Measurements from ENCODE around the gene PLEKHA6. TPM values are rescaled to one million over a fixed set of nuclear protein-coding genes. Genes with fewer than 3 reads are reported as not detected.

Gene PLEKHA6
- total and polyA plus RNA-seq, 2 experiments from 2014 or later, result 2.8 to 6.2 TPM

DNA sequence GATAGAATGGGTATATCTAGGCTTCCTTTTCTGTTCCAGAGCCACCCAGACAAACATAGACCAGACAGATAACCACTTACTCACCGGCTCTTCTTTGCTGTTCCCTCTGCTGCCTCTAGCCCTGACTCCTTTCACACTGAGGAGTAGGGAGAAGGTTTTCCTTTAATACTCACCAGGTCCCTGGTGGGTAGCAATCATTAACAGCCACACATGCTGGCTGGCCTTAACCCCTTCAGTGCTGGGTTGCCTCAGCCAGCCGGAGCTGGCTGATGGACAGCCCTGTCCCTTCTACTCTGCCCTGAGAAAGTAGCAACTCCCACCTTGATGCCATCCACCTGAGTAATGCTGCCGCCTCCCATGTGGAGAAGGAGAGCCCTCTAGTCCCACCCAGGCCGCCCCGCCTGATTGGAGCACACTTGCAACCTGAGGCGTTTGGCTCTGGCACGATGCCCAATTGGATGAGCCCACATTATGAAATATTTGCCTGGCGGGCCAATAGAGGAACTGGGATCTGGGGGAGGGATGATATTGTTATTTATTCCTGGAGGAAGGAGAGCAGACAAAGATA is 71.6 kb downstream of the PLEKHA6 start:
- peak overlapping the region; percentile 68; the same call in 1 of the 2 replicates for H3K27ac ChIP-seq (ENCODE audit: low read depth)
- H3K27ac Mint-ChIP-seq, result peak overlapping the region; percentile 49; the same call in 1 of the 2 replicates
- peaks cover 15% of the 10 kb centered on the region for H3K27me3 Mint-ChIP-seq (ENCODE audit: insufficient read depth, low read depth, poor library complexity)
- H3K36me3 ChIP-seq (ENCODE audit: insufficient read depth), result no peaks in the 10 kb centered on the region
- TF ChIP-seq EZH2phosphoT487 (IDR thresholded peaks at IDR 0.05; ENCODE audit: unreplicated experiment), result no peak
- TF ChIP-seq, protein P1, sequence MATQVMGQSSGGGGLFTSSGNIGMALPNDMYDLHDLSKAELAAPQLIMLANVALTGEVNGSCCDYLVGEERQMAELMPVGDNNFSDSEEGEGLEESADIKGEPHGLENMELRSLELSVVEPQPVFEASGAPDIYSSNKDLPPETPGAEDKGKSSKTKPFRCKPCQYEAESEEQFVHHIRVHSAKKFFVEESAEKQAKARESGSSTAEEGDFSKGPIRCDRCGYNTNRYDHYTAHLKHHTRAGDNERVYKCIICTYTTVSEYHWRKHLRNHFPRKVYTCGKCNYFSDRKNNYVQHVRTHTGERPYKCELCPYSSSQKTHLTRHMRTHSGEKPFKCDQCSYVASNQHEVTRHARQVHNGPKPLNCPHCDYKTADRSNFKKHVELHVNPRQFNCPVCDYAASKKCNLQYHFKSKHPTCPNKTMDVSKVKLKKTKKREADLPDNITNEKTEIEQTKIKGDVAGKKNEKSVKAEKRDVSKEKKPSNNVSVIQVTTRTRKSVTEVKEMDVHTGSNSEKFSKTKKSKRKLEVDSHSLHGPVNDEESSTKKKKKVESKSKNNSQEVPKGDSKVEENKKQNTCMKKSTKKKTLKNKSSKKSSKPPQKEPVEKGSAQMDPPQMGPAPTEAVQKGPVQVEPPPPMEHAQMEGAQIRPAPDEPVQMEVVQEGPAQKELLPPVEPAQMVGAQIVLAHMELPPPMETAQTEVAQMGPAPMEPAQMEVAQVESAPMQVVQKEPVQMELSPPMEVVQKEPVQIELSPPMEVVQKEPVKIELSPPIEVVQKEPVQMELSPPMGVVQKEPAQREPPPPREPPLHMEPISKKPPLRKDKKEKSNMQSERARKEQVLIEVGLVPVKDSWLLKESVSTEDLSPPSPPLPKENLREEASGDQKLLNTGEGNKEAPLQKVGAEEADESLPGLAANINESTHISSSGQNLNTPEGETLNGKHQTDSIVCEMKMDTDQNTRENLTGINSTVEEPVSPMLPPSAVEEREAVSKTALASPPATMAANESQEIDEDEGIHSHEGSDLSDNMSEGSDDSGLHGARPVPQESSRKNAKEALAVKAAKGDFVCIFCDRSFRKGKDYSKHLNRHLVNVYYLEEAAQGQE (IDR thresholded peaks at IDR 0.05; ENCODE audit: unreplicated experiment), result no peak
- TF ChIP-seq STAT1 (IDR thresholded peaks at IDR 0.05; ENCODE audit: unreplicated experiment), result no peak
- no peak for TF ChIP-seq ZNF331 (CRISPR knock-in tag; IDR thresholded peaks at IDR 0.05; ENCODE audit: low read depth)
- TF ChIP-seq, protein P2, sequence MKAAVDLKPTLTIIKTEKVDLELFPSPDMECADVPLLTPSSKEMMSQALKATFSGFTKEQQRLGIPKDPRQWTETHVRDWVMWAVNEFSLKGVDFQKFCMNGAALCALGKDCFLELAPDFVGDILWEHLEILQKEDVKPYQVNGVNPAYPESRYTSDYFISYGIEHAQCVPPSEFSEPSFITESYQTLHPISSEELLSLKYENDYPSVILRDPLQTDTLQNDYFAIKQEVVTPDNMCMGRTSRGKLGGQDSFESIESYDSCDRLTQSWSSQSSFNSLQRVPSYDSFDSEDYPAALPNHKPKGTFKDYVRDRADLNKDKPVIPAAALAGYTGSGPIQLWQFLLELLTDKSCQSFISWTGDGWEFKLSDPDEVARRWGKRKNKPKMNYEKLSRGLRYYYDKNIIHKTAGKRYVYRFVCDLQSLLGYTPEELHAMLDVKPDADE (IDR thresholded peaks at IDR 0.05), result no peak
- TF ChIP-seq, protein P3, sequence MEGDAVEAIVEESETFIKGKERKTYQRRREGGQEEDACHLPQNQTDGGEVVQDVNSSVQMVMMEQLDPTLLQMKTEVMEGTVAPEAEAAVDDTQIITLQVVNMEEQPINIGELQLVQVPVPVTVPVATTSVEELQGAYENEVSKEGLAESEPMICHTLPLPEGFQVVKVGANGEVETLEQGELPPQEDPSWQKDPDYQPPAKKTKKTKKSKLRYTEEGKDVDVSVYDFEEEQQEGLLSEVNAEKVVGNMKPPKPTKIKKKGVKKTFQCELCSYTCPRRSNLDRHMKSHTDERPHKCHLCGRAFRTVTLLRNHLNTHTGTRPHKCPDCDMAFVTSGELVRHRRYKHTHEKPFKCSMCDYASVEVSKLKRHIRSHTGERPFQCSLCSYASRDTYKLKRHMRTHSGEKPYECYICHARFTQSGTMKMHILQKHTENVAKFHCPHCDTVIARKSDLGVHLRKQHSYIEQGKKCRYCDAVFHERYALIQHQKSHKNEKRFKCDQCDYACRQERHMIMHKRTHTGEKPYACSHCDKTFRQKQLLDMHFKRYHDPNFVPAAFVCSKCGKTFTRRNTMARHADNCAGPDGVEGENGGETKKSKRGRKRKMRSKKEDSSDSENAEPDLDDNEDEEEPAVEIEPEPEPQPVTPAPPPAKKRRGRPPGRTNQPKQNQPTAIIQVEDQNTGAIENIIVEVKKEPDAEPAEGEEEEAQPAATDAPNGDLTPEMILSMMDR (conservative IDR thresholded peaks at IDR 0.05; ENCODE audit: low read depth in 2 of 2), result no peak
- no peak for TF ChIP-seq ZNF114 (CRISPR knock-in tag; IDR thresholded peaks at IDR 0.05)
- no peak for TF ChIP-seq JUNB (IDR thresholded peaks at IDR 0.05; ENCODE audit: unreplicated experiment)
- TF ChIP-seq POLR2AphosphoS5 (IDR thresholded peaks at IDR 0.05; ENCODE audit: low read depth), result no peak
- no peak for TF ChIP-seq EZH2 (IDR thresholded peaks at IDR 0.05; ENCODE audit: low read depth, unreplicated experiment)
- TF ChIP-seq, protein P4, sequence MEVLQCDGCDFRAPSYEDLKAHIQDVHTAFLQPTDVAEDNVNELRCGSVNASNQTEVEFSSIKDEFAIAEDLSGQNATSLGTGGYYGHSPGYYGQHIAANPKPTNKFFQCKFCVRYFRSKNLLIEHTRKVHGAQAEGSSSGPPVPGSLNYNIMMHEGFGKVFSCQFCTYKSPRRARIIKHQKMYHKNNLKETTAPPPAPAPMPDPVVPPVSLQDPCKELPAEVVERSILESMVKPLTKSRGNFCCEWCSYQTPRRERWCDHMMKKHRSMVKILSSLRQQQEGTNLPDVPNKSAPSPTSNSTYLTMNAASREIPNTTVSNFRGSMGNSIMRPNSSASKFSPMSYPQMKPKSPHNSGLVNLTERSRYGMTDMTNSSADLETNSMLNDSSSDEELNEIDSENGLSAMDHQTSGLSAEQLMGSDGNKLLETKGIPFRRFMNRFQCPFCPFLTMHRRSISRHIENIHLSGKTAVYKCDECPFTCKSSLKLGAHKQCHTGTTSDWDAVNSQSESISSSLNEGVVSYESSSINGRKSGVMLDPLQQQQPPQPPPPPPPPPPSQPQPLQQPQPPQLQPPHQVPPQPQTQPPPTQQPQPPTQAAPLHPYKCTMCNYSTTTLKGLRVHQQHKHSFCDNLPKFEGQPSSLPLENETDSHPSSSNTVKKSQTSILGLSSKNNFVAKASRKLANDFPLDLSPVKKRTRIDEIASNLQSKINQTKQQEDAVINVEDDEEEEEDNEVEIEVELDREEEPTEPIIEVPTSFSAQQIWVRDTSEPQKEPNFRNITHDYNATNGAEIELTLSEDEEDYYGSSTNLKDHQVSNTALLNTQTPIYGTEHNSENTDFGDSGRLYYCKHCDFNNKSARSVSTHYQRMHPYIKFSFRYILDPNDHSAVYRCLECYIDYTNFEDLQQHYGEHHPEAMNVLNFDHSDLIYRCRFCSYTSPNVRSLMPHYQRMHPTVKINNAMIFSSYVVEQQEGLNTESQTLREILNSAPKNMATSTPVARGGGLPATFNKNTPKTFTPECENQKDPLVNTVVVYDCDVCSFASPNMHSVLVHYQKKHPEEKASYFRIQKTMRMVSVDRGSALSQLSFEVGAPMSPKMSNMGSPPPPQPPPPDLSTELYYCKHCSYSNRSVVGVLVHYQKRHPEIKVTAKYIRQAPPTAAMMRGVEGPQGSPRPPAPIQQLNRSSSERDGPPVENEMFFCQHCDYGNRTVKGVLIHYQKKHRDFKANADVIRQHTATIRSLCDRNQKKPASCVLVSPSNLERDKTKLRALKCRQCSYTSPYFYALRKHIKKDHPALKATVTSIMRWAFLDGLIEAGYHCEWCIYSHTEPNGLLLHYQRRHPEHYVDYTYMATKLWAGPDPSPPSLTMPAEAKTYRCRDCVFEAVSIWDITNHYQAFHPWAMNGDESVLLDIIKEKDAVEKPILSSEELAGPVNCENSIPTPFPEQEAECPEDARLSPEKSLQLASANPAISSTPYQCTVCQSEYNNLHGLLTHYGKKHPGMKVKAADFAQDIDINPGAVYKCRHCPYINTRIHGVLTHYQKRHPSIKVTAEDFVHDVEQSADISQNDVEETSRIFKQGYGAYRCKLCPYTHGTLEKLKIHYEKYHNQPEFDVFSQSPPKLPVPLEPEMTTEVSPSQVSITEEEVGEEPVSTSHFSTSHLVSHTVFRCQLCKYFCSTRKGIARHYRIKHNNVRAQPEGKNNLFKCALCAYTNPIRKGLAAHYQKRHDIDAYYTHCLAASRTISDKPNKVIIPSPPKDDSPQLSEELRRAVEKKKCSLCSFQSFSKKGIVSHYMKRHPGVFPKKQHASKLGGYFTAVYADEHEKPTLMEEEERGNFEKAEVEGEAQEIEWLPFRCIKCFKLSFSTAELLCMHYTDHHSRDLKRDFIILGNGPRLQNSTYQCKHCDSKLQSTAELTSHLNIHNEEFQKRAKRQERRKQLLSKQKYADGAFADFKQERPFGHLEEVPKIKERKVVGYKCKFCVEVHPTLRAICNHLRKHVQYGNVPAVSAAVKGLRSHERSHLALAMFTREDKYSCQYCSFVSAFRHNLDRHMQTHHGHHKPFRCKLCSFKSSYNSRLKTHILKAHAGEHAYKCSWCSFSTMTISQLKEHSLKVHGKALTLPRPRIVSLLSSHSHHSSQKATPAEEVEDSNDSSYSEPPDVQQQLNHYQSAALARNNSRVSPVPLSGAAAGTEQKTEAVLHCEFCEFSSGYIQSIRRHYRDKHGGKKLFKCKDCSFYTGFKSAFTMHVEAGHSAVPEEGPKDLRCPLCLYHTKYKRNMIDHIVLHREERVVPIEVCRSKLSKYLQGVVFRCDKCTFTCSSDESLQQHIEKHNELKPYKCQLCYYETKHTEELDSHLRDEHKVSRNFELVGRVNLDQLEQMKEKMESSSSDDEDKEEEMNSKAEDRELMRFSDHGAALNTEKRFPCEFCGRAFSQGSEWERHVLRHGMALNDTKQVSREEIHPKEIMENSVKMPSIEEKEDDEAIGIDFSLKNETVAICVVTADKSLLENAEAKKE (CRISPR knock-in tag; IDR thresholded peaks at IDR 0.05), result no peak
- no peak for TF ChIP-seq CREB1 (CRISPR knock-in tag; IDR thresholded peaks at IDR 0.05; ENCODE audit: low read depth)
- TF ChIP-seq NANOG (IDR thresholded peaks at IDR 0.05; ENCODE audit: borderline replicate concordance), result no peak
- no peaks in the 10 kb centered on the region for H3K27me3 ChIP-seq (ENCODE audit: insufficient read depth)
- H3K4me1 ChIP-seq (ENCODE audit: insufficient read depth), result peaks cover 28% of the 10 kb centered on the region
- no peak overlapping the region for H2AFZ ChIP-seq
- H3K4me2 ChIP-seq, result peak overlapping the region; percentile 70
- H3K9me3 Mint-ChIP-seq, result no peaks in the 10 kb centered on the region
- 0 out of 2 replicates have a peak, but pooled peaks cover 3% of the 10 kb centered on the region for H3F3A ChIP-seq (replicated peaks; ENCODE audit: low read depth)
- no peaks in the 10 kb centered on the region for H3K36me3 Mint-ChIP-seq (ENCODE audit: low read depth)
- no peaks in the 10 kb centered on the region for H3K9me2 ChIP-seq (ENCODE audit: insufficient read depth)
- DNase-seq (ENCODE audit: low spot score) (peak; percentile 58), ATAC-seq (peak; percentile 77)
- no peaks in the 10 kb centered on the region for H3K79me2 ChIP-seq (replicated peaks; ENCODE audit: insufficient read depth)
- H3K4me3 ChIP-seq, result peak overlapping the region; percentile 32; the same call in 1 of the 2 replicates
- peaks cover 55% of the 10 kb centered on the region for H3K4me1 Mint-ChIP-seq
- peak overlapping the region; percentile 61 for H3K4me3 Mint-ChIP-seq
- H4K20me1 ChIP-seq (replicated peaks; ENCODE audit: insufficient read depth), result no peaks in the 10 kb centered on the region; the same call in 1 of the 2 replicates

All from GM23338 (cell line).